GM21526 (cell line): ENCODE results near the gene IL21.

ENCODE experiments used
- ATAC-seq: cut with Tn5 transposase; IDR thresholded peaks from one replicate; pipeline ENCODE4 v1.9.1; 2021; ENCODE audit warnings: moderate library complexity; ENCODE audit not compliant: unreplicated experiment, low FRiP score

The IL21 gene

DNA sequence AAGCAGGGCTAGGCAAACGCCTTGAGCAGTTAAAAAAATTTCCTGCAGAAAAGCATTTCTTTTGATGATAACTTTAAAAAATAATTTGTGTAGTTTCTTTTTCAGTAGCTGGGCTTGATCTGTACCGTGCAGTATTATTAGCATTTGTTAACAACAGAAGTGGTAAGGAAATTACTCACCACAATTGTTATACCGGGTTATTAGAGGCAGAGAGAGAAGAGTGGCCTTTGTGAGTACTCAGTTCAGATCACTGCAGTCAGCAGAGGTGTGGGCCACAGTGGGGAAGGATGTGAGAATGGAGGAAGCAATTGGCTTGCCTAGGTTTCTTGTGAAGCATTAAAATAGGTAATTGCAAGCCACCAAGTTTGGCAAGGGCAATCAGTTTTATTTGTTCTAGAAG is 14.3 kb upstream of the IL21 start:
- peak; percentile 67 for ATAC-seq

DNA sequence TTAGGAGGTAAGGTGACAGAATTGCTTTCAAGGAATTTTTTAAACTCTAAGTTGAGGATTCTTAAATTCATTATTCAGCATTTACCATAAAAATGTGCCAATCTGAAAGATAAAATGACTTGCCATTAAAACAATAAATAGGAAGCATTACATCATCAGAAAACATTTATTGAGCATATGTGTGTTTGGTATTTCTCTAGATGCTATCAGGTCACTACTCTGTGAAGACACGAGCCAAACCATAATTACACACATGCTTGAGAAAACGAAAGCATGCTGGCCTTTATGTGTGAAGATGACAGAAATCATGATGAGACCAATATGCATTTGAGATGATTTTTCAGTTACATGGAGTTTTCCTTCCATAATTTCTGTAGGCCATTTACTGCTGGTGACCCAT is 12.3 kb upstream of the IL21 start:
- no peak for ATAC-seq

DNA sequence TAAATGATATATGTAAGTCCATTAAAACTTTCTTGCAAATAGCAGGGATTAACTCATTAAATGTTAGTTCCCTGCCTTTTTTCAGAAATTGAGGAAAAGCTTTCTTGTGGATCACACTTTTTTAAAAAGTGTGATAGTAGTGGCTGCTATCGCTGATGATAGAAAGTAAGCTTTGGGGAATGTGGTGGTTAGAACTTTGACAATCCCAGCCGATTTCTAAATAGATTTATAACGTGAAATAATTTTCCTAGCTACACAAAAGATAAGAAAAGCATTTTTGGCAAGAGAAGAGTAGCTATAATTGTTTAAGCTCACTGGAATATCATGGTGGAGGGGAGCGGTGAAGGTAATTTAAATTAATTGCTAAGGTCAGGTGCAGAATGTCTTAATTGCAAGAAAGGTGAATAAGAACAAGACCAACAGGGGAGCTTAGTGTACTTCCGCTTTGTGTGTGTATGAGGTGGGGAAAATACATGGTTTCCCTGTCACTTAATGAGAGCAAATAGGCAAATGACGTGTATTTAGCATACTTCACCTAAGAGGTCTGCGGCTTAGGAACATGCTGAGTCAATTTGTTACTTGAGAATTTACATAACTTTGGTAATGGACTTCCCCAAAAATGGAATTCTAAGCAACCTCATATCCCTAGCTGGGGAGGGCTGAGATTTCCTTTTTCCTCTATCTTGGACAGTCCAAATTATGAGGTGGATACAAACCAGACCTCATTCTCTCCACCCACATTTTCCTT is 11.7 kb upstream of the IL21 start:
- ATAC-seq: no peak

DNA sequence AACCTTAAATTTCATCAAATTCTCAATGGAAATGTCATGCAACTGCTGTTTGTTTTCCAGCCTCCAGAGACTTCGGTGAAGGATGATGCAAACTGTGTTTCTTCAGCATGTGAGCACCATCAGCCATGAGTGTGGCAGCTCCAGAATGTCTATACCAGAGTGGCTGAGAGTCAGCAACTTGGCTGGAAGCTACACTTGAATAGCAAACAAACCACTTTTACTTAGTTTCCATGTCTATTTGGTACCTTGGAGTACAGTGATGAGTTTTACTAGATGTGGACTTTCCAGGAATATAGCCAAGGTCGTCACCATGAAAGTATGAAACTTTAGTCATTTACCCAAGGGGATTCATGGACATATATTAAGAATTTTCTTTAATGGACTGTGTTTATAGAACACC is 4.3 kb upstream of the IL21 start:
- no peak for ATAC-seq

DNA sequence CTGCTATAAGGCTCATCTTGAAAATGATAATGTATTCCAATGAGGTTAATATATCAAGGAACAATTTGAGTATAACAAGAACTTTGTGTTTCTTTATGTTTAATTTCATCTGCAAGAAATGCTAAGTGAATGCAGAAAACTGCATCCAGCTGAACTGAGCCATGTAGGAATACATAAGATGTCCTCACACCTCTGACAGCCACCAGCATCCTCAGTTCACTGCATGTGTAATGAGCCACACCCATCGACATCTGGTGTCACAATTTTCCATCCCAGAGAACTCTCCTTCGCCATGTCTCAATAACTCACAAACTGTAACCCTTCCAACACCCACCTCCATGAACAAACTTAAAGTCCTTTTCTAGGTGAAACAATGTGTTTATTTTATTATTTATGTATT is 3.3 kb upstream of the IL21 start:
- ATAC-seq: no peak

DNA sequence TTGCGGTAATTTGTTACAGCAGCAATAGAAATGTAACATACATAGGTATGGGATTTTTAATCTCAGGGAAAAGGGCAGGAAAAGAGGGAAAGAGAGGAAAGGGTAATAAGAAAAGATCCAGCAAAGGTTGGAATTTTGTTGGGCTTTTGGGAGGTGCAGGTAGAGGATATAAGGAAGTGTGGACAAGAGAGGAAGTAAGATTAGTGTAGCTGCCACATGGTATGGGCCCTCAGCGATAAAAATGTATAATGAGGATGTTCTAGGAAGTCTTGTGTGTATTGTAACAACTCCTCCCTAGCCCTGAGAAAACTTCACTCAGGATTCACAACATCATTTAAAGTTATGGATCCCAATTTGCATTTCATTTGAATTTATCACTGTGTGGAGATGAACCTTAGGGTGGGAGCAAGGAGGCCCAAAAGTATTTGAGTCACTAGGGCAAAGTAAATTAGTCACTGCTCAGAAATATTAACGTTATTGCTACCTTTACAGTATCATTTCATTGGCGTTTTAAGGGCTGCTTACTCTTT is 2.8 kb upstream of the IL21 start:
- no peak for ATAC-seq

DNA sequence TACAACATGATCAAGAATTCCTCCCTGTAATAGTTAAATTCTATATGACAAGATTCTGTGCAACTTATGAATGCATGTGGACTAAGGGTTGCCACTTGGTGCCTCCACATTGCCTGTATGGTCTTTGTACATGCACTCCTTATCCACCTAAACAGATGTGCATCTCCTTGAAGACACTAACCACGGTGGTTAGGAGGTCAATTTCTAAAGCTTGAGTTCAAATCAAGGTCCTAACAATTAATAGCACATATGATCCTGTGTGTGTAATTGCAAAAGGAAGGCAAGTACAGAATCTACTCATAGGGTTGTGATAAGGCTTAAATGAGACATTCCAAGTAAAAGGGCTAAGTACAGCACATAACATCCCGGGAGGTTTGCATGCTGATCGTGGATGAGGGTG is 1.5 kb upstream of the IL21 start:
- no peak for ATAC-seq

DNA sequence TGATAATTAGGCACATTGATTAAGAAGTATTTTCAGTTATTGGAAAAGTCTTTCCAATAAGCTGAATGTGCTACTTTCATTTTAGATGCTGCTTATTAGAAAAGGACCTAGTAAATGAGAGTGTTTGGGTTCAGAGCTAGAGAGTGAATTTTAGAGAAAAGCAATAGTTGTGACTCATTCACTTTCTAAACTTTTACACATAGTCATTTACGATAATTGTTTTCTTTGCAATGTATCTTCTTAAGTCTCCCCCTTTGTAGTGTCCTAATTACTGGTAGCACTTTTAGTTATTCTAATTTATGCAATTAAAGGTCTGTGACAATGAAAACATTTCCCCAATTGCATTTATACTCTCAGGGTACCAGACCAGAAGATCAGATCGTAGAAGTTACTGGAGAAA is 1.3 kb downstream of the IL21 start:
- no peak for ATAC-seq

DNA sequence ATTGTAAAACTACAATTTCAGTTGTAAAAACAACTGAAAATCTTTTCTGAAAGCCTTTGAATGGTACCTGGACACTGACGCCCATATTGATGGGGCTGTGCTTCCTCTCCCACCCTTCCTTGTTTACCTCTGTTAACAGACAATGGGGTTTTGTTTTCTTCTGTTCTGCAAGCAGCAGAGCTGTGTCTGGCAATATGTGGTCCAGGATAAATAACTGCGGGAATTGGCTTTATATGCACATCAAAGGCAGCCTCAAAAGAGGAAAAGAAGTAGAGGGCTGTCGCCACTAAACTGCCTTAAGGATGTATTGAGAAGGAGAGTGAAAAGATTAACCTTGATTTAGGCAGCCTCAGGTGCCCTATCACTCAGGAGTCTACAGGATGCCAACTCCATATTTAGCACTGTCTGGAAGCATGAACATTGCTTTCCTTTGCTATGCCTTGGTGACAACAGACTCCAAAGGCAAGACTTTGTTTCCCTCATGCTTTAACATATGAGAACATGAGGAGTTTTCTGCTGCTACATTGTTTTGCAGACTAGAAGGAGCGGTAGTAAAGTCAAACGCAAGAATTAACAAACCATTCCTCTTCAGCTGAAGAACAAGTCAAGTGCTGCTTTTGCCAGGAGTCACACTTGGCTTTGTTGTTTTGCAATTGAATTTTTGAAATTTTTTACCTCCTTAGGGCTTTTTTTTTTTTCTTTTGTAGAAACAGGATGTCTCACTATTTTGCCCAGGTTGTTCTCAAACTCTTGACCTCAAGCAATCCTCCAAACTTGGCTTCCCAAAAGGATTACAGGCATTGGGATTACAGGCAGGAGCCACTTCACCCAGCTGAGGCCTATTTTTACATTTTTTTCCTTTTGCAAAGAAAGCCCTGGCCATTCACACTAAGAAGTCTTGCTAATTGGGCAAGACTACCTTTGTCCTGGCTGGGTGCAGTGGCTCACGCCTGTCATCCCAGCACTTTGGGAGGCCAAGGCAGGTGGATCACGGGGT is 3.0 kb downstream of the IL21 start:
- no peak for ATAC-seq

DNA sequence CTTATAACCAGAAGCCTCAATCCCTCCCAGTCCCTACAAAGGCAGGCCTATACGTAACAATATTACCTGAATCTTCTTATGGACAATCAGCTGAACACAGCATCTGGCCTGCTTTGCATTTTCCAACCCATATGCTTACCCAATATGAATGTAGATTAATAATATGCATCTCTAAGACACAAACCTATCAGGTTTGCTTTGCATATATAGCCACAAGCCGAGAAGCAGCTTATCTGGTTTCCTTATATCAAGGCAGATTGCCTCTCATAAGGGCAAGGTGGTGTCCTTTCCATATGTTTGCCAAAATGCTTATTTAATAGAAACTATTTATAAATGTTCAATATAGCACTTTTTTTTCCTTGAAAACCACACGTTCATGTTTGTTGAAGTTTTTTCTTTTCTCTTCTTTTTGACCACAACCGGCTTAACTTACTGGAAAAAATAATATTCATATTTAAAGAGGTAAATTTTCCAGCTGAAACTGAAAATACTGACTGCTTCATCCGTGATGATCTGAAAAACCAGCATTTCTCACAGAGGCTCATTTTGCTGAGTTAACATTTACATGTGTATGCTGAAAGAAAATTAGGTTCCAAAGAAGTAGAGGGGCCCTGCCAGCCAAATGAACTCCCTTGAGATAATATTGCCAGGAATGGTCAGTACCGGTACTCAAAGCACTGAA is 3.8 kb downstream of the IL21 start:
- ATAC-seq: no peak

DNA sequence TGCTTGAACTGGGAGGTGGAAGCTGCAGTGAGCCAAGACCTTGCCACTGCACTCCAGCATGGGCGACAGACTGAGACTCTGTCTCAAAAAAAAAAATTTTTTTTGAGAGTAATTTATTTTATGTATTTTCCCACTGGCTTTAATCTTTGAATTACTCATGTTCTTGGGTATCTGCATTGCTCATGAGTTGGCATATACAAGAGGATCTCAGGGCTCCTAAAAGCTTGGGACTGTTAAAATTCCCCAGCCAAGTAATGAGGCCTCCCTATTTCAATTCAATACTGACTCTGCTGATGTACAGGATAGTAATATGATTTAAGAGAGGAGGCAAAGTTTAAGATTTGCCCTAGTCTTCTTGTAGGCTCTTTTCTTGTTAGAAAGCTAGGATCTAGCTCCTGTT is 6.2 kb downstream of the IL21 start:
- ATAC-seq: no peak

DNA sequence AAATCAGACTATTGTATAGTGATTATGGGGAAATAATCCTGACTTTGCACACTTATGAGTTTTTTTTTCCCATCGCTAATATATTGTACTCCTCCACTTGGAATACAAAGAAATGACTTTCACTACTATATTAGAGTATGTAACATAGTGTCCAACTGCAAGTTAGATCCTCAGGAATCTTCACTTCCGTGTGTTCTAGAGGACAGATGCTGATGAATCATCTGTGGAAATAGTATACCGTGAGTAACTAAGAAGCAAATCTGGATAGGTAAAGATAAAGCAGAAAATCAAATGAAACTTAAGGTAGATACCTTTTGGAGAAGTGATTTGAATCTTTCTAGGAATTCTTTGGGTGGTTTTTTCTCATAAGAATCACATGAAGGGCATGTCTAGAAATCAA is 8.3 kb downstream of the IL21 start:
- ATAC-seq: no peak

DNA sequence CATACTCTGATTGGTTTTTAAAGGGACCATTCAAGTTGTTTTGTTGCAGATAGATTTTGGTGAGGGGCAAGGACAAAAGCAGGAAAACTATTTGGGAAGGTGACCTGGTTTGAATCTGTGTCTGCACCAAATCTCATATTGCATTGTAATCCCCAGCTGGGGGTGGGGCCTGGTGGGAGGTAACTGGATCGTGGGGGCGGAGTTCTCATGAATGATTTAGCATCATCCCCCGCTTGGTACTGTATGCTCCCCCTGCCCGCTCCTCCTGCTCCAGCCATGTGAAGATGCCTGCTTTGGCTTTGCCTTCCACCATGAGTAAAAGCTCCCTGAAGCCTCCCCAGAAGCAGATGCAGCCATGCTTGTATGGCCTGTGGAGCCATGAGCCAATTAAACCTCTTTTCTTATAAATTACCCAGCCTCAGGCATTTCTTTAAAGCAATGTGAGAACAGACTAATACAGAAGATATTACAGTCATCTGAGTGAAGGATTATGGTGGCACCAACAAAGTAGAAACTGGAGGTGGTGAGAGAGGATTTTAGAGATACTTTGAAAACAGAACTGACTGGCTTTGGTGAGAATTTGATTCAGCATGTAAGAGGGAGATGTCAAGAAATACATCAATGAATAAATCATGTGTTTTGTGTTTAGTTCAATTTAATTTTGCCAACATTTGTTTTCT is 14.4 kb downstream of the IL21 start:
- ATAC-seq: no peak

DNA sequence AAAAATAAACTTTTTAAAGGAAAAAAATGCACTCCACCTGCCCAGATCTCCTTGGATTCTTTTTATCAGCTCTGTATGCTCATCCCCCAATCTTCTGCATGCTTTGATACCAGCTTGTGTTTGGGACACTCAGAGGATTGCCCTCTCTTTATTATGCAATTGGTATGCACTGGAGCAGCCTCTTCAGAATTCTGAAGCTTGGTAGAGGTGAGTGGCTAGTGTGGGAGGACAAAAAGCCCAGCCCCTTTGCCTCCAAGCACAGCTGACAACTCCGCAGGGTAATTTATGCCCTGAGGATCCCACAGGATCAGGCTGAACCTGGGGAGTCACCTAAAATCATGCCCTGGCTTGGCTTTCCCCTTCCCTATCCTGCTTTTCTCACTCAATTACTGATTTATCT is 16.7 kb downstream of the IL21 start:
- no peak for ATAC-seq

DNA sequence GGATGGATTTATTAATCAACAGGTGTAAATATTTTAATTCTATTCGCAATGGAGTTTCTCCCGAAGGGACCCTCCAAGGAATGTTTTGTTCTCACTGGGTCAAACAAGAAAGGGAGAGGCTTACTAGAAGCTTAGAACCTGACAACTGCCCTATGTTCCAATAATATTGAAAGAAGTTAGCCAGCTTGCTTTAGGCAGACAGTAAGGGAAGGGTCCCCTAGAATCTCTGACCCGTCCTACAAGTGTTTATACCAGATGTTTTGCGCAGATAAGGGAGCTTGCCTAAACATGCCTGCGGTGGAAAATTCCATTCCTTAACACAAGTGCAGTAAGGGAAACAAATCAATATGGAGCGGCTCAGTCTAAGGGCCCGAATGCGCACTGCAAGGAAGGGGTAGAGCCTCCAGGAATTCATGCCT is 17.7 kb downstream of the IL21 start:
- no peak for ATAC-seq

DNA sequence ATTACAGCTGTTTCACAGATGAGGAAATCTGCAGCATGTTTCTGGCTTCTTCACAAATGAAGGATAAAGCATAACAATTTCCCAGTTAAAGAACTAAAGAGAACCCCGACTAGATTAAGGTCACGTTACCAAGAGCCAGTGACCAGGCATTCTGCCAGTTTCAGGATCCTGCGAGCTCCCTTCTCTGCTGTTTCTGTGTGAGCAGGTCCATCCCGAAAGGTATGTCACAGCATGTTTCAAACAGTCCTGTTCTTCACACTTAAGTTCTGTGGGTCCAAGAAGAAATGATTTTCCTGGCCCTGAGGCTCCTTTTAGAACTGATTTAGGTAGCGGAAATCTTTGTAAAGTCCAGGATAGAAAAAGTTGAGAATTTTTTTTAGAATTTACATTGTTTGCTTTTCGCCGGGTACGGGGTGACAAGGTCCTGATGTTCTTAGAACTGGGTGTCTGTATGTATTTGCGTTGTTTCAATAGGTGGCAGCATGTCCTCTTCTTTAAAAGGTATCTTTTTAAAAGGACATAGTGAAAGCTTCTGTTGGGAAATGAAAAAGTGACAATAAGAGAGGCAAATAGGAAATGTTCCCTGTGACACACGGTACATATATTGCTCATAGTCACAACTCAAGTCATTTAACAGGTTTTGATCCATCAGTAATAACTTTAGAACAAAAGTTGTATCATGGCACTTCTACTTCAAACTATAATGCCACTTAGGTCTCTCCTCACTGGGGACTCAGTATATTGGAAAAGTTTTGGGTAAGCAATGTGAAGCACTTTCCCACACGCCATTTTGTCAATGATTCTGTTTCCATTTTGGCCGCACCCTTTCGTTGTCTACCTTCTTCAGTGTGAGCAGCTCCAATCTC is 18.4 kb downstream of the IL21 start:
- no peak for ATAC-seq

DNA sequence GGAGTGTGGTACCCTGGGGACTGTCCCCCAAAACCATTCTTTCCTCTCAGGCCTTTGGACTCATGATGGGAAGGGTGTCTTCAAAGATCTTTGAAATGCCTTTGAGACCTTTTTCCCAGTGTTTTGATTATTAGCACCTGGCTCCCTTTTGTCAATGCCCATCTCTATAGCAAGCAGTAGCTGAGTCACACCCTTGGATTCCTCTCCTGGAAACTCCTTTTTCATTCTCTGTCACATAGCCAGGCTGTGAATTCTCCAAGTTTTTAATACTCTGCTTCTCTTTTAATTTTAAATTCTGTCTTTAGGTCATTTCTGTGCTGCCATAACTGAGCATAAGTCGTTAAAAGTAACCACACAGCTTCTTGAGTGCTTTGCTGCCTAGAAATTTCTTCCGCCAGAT is 29.7 kb downstream of the IL21 start:
- ATAC-seq: no peak

DNA sequence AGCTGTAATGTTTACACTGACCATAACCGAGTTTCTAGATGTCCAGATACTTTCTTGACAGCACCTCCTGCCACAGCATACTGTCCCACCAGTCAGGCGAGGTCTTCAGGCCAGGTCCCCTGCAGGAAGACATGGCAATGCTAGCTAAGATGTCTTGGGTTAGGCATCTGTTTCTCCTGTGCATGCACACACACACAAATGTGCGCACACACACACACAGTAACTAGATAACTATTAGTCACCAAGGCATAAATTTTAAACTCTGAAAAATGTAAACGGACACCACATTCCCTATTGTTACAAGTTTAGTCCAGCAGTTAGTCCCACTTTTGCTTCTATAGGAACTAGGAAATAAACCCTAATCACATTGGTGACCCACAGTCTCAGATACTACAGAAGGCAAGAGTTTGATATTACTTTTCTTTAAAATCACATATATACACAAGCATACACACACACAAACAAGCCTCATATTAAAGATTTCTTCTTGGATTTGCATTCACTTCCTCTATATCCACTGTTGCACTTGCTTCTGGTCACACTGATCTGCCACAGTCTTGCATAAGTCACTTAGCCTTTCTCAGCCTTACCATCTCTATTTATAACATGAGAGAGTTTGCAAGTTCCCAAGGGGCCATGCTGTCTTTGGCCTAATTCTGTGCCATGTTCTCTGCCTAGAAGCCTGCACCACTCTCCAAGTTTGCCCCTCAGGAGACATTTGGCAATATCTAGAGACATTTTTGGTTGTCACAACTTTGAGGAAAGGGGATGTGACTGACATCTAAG is 32.2 kb downstream of the IL21 start:
- ATAC-seq: no peak

DNA sequence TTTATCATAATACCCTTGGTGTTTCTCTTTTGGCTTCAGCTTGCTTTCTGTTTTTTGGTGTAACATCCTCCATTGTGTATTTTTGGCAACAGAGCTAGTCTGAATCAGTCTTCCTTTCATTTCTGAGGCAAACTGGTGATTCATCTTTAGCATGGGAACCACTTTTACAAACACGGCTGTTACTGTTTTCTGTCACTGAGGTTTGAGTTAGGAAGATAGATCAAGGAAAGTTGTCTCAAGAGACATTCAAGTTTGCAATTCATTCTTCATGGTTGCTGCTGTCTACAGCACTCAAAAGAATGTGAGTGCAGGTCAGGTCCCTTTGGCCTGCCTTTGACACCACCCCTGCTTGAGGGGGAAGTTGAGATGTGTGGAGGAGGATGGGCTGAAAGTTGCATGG is 36.3 kb downstream of the IL21 start:
- peak; percentile 62 for ATAC-seq
